ENCODE measurements around the gene AJM1.

- TF ChIP-seq, protein P1, sequence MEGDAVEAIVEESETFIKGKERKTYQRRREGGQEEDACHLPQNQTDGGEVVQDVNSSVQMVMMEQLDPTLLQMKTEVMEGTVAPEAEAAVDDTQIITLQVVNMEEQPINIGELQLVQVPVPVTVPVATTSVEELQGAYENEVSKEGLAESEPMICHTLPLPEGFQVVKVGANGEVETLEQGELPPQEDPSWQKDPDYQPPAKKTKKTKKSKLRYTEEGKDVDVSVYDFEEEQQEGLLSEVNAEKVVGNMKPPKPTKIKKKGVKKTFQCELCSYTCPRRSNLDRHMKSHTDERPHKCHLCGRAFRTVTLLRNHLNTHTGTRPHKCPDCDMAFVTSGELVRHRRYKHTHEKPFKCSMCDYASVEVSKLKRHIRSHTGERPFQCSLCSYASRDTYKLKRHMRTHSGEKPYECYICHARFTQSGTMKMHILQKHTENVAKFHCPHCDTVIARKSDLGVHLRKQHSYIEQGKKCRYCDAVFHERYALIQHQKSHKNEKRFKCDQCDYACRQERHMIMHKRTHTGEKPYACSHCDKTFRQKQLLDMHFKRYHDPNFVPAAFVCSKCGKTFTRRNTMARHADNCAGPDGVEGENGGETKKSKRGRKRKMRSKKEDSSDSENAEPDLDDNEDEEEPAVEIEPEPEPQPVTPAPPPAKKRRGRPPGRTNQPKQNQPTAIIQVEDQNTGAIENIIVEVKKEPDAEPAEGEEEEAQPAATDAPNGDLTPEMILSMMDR (IDR thresholded peaks at IDR 0.05), result no peak
- TF ChIP-seq EP300 (IDR thresholded peaks at IDR 0.05), result no peak
Observed at GRCh38 chr9:136865041-136865767, 22.9 kb downstream of the AJM1 start.
